PC-3 (cell line): ENCODE results near the gene CCDC13. TPM values are rescaled to one million over a fixed set of nuclear protein-coding genes. Genes with fewer than 3 reads are reported as not detected.

Experiments
- ATAC-seq: fragments of 200-7000 bp; cut with Tn5 transposase; 2 replicates; pipeline ENCODE4 v1.9.1; 2020; ENCODE audit warnings: mild to moderate bottlenecking, moderate library complexity
- BruUV-seq: library from RNA; stranded (reverse); fragments of 400-500 nt; replicated peaks from 2 replicates; lab custom pipeline; 2021; lab: Mats Ljungman, UMichigan
- CTCF ChIA-PET: fragments of 300-600 bp; sonication (Branson Sonifier 250); formaldehyde crosslinking; loops from one replicate; lab custom pipeline; 2022; ENCODE audit warnings: antibody characterized with exemption; lab: Charles Lee
- POLR2A ChIA-PET: fragments of 300-600 bp; sonication (Branson Sonifier 250); formaldehyde crosslinking; loops from one replicate; lab custom pipeline; 2022; ENCODE audit warnings: antibody characterized with exemption; ENCODE audit not compliant: unreplicated experiment; lab: Charles Lee
- DNase-seq: peaks from one replicate; pipeline ENCODE4 v3.0.0-alpha.2; 2015
- H2AFZ ChIP-seq: fragments of 300-600 bp; sonication (generic); 2 replicates; pipeline ENCODE4 v1.6.0; 2016; ENCODE audit warnings: antibody characterized with exemption, low read length
- H3F3A ChIP-seq: fragments of 300-600 bp; sonication (generic); one replicate; pipeline ENCODE4 v1.6.0; 2017; ENCODE audit warnings: antibody characterized with exemption, low read length, control low read depth, mild to moderate bottlenecking; ENCODE audit not compliant: unreplicated experiment
- H3K27ac ChIP-seq: fragments of 300-600 bp; sonication (generic); 2 replicates; pipeline ENCODE4 v1.5.1; 2016; ENCODE audit warnings: mild to moderate bottlenecking, low read length
- H3K27me3 ChIP-seq: fragments of 300-600 bp; sonication (generic); 2 replicates; pipeline ENCODE4 v1.6.1; 2016; ENCODE audit warnings: low read length, mixed read lengths
- H3K36me3 ChIP-seq: fragments of 300-600 bp; sonication (generic); 2 replicates; pipeline ENCODE4 v1.6.1; 2016; ENCODE audit warnings: low read depth, mixed run types, low read length, mixed read lengths
- H3K4me1 ChIP-seq: fragments of 300-600 bp; sonication (generic); 2 replicates; pipeline ENCODE4 v1.5.1; 2016; ENCODE audit warnings: low read length; ENCODE audit not compliant: insufficient read depth
- H3K4me2 ChIP-seq: fragments of 300-600 bp; sonication (generic); 2 replicates; pipeline ENCODE4 v1.6.0; 2016; ENCODE audit warnings: low read length
- H3K4me3 ChIP-seq: fragments of 300-600 bp; sonication (generic); 2 replicates; pipeline ENCODE4 v1.5.1; 2016; ENCODE audit warnings: mild to moderate bottlenecking, low read length, mixed read lengths
- H3K79me2 ChIP-seq: fragments of 300-600 bp; sonication (generic); 2 replicates; pipeline ENCODE4 v1.6.1; 2017; ENCODE audit warnings: low read length, mixed read lengths
- H3K9ac ChIP-seq: fragments of 300-600 bp; sonication (generic); 2 replicates; pipeline ENCODE4 v1.6.0; 2016; ENCODE audit warnings: mild to moderate bottlenecking, low read length
- H3K9me2 ChIP-seq: fragments of 300-600 bp; sonication (generic); replicated peaks from 2 replicates; pipeline ENCODE4 v1.6.1; 2016; ENCODE audit warnings: mixed run types, low read length, mixed read lengths
- H3K9me3 ChIP-seq: fragments of 300-600 bp; sonication (generic); 2 replicates; pipeline ENCODE4 v1.6.1; 2016; ENCODE audit warnings: low read length, mixed read lengths
- H4K20me1 ChIP-seq: fragments of 300-600 bp; sonication (generic); 2 replicates; pipeline ENCODE4 v1.6.1; 2016; ENCODE audit warnings: low read length, mixed read lengths
- CTCF ChIP-seq: fragments of 300-600 bp; sonication (generic); conservative IDR thresholded peaks from 2 replicates; pipeline ENCODE4 v1.5.1; 2017; ENCODE audit warnings: antibody characterized with exemption, low read depth, mild to moderate bottlenecking, low read length
- EZH2 ChIP-seq: fragments of 300-600 bp; sonication (generic); IDR thresholded peaks from one replicate; pipeline ENCODE4 v1.6.1; 2017; ENCODE audit warnings: antibody characterized with exemption, mild to moderate bottlenecking, low read length; ENCODE audit not compliant: unreplicated experiment
- EZH2phosphoT487 ChIP-seq: fragments of 300-600 bp; sonication (generic); IDR thresholded peaks from 2 replicates; pipeline ENCODE4 v1.6.1; 2018; ENCODE audit warnings: mild to moderate bottlenecking, antibody characterized with exemption, low read length, borderline replicate concordance
- intact Hi-C: fragments of 100-400 bp; cut with micrococcal nuclease; formaldehyde crosslinking; loops from 2 replicates; pipeline ENCODE4 v1.9.0; 2023
- total RNA-seq: library from RNA; depleted of rRNA; stranded (reverse); fragments of >200 nt; gene quantifications from 2 replicates; pipeline ENCODE4 v1.2.3, GENCODE V29; 2014

The CCDC13 gene
- total RNA-seq, 1 experiment from 2014 or later, result 0.47 TPM

DNA sequence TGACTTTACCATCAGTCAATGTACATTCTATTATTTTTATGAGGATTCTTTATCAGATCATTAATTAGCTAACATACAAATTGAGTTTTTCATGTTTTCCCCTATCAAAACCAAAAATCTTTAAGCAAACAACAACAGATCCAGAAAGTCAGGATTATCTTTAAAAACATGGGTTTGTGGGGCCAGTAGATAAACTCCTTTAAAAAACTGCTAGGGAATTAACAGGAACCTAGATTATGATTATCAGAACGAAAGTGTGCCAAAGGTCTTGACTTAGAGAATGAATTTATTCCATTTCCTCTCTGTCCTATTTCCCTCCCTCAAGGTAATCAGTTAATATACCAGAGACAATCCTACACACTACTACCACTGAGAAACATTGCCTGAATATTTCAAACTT is 13.2 kb upstream of the CCDC13 start:
- peaks cover 38% of the 10 kb centered on the region for H3K36me3 ChIP-seq
- H3F3A ChIP-seq, result no peaks in the 10 kb centered on the region
- H3K79me2 ChIP-seq, result peaks cover 17% of the 10 kb centered on the region
- no peak overlapping the region for H3K4me3 ChIP-seq
- H2AFZ ChIP-seq, result no peak overlapping the region
- ATAC-seq (no peak), DNase-seq (no peak)
- intact Hi-C loops, result no loop called here
- no peaks in the 10 kb centered on the region for H3K9me2 ChIP-seq
- no peak overlapping the region for H3K27ac ChIP-seq
- H3K9ac ChIP-seq, result no peak overlapping the region
- H3K4me2 ChIP-seq, result no peak overlapping the region
- POLR2A ChIA-PET, result no interaction called here
- H3K9me3 ChIP-seq, result no peaks in the 10 kb centered on the region
- TF ChIP-seq CTCF (no peak), EZH2phosphoT487 (no peak), EZH2 (no peak)
- no peaks in the 10 kb centered on the region for H4K20me1 ChIP-seq
- H3K4me1 ChIP-seq, result 0 out of 2 replicates have a peak, but pooled peaks cover under 1% of the 10 kb centered on the region
- BruUV-seq, result no TSS peak
- no peaks in the 10 kb centered on the region for H3K27me3 ChIP-seq
- CTCF ChIA-PET, result no interaction called here

DNA sequence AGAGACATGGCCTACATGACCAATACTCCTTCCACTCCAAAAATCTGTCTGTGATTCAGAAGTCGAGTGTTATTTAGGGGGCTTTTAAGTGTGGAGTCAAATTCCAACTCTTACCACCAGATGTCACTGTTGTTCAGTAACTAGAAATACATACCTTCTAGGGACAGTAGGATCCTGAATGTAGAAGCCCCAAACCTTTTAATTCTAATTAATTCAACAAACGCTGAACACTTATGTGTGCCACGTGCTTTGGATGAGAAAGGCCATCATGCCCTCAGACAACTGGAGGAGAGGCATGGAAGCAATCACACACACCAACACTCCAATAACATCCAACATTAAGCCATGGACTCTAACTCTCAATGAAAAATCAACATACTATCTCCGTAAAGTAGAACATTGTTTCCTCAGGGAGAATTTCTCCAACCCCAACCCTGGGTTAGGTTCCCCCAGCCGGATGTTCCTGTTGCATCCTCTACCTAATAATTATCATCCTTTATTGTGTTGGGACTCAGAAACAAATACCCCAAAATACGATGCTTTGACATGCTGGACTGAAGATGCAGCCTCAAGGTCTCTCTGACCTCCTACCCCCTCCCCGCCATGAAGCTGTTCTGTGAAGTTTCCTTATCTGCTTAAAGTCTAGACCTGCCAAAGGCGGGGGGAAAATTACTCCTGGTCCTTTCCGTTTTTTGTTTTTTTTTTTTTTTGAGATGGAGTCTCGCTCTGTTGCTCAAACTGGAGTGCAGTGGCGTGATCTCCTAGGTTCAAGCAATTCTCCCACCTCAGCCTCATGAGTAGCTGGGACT is 8.0 kb upstream of the CCDC13 start:
- intact Hi-C loops, result loop anchor here (1.0 kb wide), 3 partner anchors 49 to 100 kb away; no protein-coding TSS in a partner anchor
- no peaks in the 10 kb centered on the region for H3K9me3 ChIP-seq
- peaks cover 7% of the 10 kb centered on the region for H3F3A ChIP-seq
- H3K27me3 ChIP-seq, result no peaks in the 10 kb centered on the region
- DNase-seq (peak; percentile 92), ATAC-seq (peak; percentile 48)
- H3K9me2 ChIP-seq, result no peaks in the 10 kb centered on the region
- no peaks in the 10 kb centered on the region for H4K20me1 ChIP-seq
- H3K4me3 ChIP-seq, result no peak overlapping the region
- no peak overlapping the region for H2AFZ ChIP-seq
- CTCF ChIA-PET, result interaction anchor here (1.0 kb wide), 1 partner anchor 48 kb away, joined by 3 read pairs; no protein-coding TSS in a partner anchor
- peaks cover 40% of the 10 kb centered on the region for H3K4me1 ChIP-seq
- peak overlapping the region; percentile 85 for H3K27ac ChIP-seq
- no peaks in the 10 kb centered on the region; the same call in 1 of the 2 replicates for H3K79me2 ChIP-seq
- POLR2A ChIA-PET, result no interaction called here
- TF ChIP-seq EZH2, result no peak
- peak; percentile 93 for TF ChIP-seq CTCF
- no peak for TF ChIP-seq EZH2phosphoT487
- no TSS peak for BruUV-seq
- H3K4me2 ChIP-seq, result no peak overlapping the region
- H3K36me3 ChIP-seq, result peaks cover 18% of the 10 kb centered on the region; the same call in 1 of the 2 replicates
- peak overlapping the region; percentile 49 for H3K9ac ChIP-seq

DNA sequence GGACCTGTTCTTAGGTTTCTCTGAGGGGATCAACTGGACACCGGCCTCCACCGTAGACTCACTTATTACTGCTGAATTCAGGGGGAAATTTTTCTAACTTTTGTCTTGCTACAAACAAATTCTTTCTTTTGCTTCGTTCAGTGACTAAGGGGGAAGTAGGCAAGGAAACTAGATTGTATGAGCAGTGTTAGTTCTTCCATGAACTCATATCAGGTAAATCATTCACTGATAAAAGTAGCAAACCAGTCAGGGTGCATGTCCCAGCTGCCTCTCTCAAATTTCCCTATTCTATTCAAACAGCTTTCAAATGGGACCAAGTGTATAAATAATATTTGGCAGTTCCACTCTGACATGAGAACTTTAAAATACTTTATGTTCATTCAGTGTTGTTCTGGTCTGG is 7.3 kb upstream of the CCDC13 start:
- TF ChIP-seq CTCF (no peak), EZH2phosphoT487 (no peak), EZH2 (no peak)
- ATAC-seq, result no peak
- H3K27me3 ChIP-seq, result no peaks in the 10 kb centered on the region
- 0 out of 2 replicates have a peak overlapping the region, but pooled peaks have one; percentile 30 for H3K4me2 ChIP-seq
- H3K9ac ChIP-seq, result peak overlapping the region; percentile 49
- no peaks in the 10 kb centered on the region for H3K9me2 ChIP-seq
- peak overlapping the region; percentile 85 for H3K27ac ChIP-seq
- no peaks in the 10 kb centered on the region for H3K9me3 ChIP-seq
- CTCF ChIA-PET, result interaction anchor here (0.7 to 2.0 kb wide), 7 partner anchors 23 to 181 kb away, joined by 3 to 22 read pairs (median 5); no protein-coding TSS in a partner anchor
- intact Hi-C loops, result no loop called here
- DNase-seq, result no peak
- no peak overlapping the region for H3K4me3 ChIP-seq
- no TSS peak for BruUV-seq
- H4K20me1 ChIP-seq, result no peaks in the 10 kb centered on the region
- H3K4me1 ChIP-seq, result peaks cover 47% of the 10 kb centered on the region
- H3K79me2 ChIP-seq, result no peaks in the 10 kb centered on the region; the same call in 1 of the 2 replicates
- no peak overlapping the region for H2AFZ ChIP-seq
- H3F3A ChIP-seq, result peaks cover 7% of the 10 kb centered on the region
- H3K36me3 ChIP-seq, result peaks cover 12% of the 10 kb centered on the region; the same call in 1 of the 2 replicates
- POLR2A ChIA-PET, result no interaction called here
